HPDE6-E6E7 (cell line): ENCODE measurements around the gene CLDN14.

Source experiments
- DNase-seq: peaks from one replicate; pipeline ENCODE4 v3.0.0; 2011; ENCODE audit warnings: missing footprints; ENCODE audit errors: extremely low spot score

Gene CLDN14

GRCh38 chr21:36471254-36471723, 8.6 kb downstream of the CLDN14 start:
- DNase-seq: no peak

DNA sequence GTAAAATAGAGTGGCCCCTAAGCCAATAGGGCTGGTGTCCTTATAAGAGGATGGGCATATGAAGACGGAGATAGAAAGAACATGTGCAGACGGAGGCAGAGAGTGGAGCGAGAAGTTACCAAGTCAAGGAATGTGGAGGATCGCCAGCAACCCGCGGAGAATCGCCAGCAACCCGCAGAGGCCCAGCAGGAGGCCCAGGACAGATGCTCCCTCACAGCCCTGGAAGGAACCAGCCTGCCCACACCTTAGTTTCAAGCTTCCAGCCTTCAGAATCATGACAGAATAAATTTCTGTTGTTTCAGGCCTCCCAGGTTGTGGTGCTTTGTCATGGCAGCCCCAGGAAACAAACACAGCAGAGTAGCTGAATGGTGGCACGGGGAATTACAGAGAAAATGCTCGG, 9.6 kb downstream of the CLDN14 start:
- no peak for DNase-seq

- no peak for DNase-seq
Measured at GRCh38 chr21:36466061-36466511, 13.8 kb downstream of the CLDN14 start.

DNA sequence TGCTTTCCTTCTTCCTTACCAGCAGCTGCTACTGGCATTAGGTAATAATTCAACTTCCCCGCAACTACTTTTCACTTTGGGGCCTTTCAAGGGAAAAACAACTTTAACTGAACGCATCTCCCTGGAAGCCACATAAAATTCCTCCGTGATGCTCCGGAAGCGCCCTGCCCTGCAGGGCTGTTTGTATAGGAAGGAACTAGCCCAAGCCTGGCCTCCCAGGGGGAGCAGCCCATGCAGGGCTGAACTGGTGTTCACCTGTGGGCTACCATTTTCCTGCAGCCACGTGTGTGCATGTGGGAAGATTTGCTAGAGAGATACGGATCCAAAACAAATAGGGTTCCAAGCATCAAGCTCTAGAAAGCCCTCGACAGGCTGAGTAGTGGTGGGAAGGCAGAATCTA, 14.4 kb downstream of the CLDN14 start:
- no peak for DNase-seq

- DNase-seq: no peak
Measured at GRCh38 chr21:36464590-36464989, 15.3 kb downstream of the CLDN14 start.

DNA sequence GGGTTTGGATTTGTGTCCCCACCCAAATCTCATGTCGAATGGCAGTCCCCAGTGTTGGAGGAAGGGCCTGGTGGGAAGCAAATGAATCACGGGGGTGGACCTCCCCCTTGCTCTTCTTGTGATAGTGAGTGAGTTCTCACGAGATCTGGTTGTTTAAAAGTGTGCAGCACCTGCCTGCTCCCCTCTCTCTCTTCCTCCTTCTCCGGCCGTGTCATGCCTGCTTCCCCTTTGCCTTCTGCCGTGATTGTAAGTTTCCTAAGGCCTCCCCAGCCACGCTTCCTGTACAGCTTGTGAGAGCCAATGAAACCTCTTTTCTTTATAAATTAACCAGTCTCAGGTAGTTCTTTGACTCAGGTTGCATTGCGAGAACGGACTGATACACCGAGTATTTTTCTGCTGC, 15.9 kb downstream of the CLDN14 start:
- no peak for DNase-seq

DNA sequence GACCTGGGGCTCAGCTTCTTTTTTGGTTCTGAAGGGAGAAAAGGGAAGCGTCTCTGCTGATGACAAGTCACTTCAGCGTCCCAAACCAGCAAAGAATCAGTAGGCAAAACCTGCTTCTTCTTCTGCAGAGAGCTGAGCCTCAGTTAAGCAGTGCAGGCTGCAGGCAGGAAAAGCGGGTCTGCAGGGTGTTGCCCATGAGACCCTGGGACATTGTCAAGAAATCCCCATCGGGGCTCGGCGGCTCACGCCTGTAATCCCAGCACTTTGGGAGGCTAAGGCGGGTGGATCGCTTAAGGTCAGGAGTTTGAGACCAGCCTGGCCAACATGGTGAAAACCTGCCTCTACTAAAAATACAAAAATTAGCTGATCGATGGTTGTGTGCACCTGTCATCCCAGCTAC, 16.7 kb downstream of the CLDN14 start:
- no peak for DNase-seq

GRCh38 chr21:36461918-36462486, 17.9 kb downstream of the CLDN14 start:
- no peak for DNase-seq

DNA sequence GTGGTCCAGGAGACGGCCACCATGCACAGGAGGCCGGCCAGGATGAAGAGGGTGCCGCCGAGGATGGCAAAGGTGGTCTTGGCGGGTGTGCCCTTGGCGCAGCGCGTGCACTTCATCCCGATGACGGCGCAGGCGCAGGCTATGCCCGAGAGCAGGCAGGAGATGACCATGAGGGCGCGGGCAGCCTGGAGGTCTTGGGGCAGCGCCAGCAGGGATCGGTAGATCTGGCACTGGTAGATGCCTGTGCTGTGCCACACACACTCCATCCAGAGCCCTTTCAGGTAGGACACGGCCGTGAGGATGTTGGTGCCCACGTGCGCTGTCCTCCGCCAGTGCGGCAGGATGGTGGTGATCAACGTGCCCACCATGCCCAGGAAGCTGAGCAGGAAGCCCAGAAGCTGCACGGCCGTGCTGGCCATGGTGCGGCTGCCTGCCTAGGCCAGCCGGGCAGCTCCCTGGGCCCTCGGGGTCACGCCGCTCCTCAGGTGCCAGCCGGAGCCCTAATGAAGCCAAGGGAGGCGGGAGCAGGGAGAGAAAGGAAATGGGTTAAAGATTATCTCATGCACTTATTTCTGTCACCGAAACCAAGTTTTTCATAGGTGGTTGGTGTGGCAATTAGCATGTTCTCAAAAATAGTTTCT, 18.5 kb downstream of the CLDN14 start:
- DNase-seq: no peak

DNA sequence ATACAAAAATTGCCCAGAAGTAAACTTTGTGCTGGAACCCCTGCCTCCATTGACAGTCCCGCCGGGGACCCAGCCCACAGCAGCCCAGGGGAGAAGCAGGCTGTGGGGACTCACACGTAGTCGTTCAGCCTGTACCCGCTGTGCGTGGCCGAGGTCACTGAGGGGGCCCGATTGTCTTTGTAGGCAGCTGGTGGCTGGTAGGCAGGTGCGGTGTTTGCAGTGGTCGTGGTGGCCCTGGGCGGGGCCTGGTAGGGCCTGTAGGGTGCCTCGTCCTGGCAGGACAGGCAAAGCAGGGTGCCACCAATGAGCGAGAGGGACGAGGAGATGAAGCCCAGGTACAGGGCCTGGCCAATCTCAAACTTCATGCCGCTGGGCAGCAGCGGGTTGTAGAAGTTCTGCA, 19.1 kb downstream of the CLDN14 start:
- DNase-seq: no peak

GRCh38 chr21:36459098-36459497, 20.8 kb downstream of the CLDN14 start:
- DNase-seq: no peak

GRCh38 chr21:36456729-36457414, 23.1 kb downstream of the CLDN14 start:
- DNase-seq: no peak

GRCh38 chr21:36454706-36455105, 25.2 kb downstream of the CLDN14 start:
- no peak for DNase-seq

DNA sequence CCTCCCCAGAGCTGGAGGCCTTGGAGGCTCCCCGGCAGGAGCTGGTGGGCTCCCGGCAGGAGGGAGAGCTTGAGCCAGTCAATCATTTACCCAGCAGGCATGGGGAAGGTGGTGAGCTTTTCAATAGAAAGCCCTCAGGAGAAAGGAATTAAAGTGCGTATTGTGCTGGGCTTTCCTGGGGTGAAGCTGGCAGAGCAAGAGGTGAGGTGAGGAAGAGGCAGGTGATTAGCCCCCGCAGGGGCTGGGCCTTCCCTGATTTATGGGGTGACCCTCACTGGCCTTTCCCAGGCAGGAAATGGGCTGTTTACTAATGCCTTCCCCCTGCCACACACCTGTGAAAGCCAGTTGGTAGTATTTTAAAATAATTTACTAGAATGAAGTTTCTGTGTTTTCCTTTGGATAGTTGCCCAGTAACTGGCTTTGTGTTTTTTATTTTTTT, 25.8 kb downstream of the CLDN14 start:
- no peak for DNase-seq

GRCh38 chr21:36452281-36452825, 27.6 kb downstream of the CLDN14 start:
- no peak for DNase-seq

- DNase-seq: no peak
Measured at GRCh38 chr21:36451506-36451905, 28.4 kb downstream of the CLDN14 start.

DNA sequence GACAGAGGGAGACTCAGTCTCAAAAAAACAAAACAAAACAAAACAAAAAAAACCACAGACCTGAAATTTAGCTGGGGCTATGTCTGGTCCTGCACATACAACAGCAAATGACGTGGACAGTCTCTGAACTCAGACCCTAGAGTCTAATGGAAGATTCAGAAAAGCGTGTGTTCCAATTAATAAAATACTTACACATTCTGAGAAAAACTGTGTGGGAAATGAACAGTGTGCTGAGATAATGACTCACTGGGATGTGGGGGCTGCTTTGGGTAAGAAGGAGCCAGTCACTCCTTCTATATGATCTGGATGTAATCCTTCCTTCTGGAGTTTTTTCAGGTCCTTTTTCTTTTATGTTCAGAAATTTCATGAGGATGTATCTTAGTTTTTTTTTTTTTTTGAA, 29.4 kb downstream of the CLDN14 start:
- no peak for DNase-seq

DNA sequence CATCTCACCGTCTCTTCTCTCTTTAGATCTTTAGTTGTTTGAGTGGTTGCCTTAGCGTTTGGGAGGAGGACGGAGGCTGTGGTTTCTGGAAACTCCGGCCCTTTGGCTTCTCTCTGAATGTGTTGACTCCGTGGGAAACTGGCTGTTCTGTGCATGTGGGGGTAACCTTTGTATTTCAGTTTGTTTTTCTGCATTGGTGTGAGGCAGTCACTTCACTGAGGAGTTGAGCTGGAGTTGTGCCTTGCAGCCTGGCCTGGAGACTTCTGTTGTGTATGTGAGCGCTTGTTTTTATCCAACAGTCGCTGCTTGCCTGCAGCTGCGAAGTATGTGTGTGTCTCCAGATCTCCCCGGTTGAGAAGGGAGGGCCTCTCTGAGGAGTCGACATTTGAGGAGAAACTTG, 33.6 kb downstream of the CLDN14 start:
- no peak for DNase-seq

DNA sequence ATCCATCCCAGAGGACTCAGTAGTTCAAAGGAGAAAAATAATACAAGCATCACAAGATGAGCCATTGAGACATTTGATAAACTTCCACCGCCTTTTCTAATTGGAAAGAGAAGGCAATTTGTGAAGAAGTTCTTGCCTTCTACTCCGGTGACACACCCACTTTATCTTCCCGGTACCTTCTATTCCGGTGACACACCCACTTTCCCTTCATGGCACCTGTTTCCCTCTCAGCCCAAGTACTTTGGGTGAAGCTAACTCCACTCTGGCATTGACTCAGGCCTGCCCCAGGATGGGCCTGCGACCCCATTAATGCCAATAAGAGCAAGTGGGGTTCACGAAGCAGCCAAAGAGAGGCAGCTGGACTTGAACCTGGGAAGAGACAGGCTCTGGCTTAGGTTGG, 38.2 kb downstream of the CLDN14 start:
- DNase-seq: no peak

DNA sequence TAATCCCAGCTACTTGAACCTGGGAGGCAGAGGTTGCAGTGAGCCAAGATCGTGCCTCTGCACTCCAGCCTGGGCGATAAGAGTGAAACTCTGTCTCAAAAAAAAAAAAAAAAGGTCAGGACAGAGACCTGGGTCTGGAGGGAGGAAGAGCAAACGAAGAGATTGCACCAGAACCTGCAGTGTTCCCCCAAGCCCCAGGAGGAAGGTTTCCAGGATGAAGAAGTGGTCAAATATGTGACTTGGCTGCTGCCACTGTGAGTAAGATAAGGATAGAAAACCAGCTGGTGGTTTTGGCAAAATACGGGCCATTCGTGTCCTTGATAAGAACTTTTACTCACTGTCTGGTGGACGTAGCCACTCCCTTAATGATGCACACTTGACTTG, 42.2 kb downstream of the CLDN14 start:
- DNase-seq: no peak

GRCh38 chr21:36436829-36437744, 42.8 kb downstream of the CLDN14 start:
- DNase-seq: no peak

DNA sequence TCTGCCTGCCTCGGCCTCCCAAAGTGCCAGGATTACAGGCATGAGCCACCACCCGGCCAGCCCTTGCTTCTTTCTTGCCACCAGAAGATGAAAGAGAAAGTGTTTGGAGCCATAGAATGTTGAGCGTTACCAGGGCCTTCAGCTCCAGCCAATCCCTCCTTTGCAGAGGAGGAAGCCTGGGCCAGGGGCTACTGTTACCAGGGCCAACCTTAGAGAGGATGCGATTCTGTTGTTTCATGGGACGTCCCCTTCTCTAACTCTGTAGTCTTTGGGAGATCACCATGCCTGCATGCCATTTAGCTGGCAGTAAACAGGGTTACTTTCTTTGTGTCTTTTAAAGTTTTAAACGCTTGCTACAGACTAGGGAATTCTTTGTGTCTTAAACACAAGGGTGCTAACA, 45.8 kb downstream of the CLDN14 start:
- no peak for DNase-seq
